Mesenchymal stem cell (in vitro differentiated cells and primary cell): ENCODE measurements around the gene KRT32.

Experiments
- DNase-seq: peaks from one replicate; pipeline ENCODE4 v3.0.0-alpha.2; 2013
- H2AFZ ChIP-seq: one replicate; pipeline ENCODE4 v1.6.1; 2013; ENCODE audit warnings: low read depth, mild to moderate bottlenecking, control low read depth, inconsistent platforms, low read length, moderate library complexity
- H2AK5ac ChIP-seq: 2 replicates; pipeline ENCODE4 v1.6.1; 2013; ENCODE audit warnings: low read length, moderate library complexity, mild to moderate bottlenecking, inconsistent platforms; ENCODE audit not compliant: severe bottlenecking
- H2BK120ac ChIP-seq: one replicate; pipeline ENCODE4 v1.6.1; 2013; ENCODE audit warnings: low read depth, mild to moderate bottlenecking, inconsistent platforms, low read length, moderate library complexity
- H2BK12ac ChIP-seq, 2 experiments: one replicate each; pipeline ENCODE4 v1.6.1; 2013; ENCODE audit warnings: inconsistent platforms in 2 of 2, low read length in 2 of 2, mild to moderate bottlenecking in 2 of 2, moderate library complexity in 2 of 2, control low read depth in 1 of 2
- H2BK15ac ChIP-seq: one replicate; pipeline ENCODE4 v1.6.1; 2013; ENCODE audit warnings: mild to moderate bottlenecking, low read depth, inconsistent platforms; ENCODE audit not compliant: poor library complexity, severe bottlenecking
- H2BK5ac ChIP-seq: 2 replicates; pipeline ENCODE4 v1.6.1; 2013; ENCODE audit warnings: low read depth, mild to moderate bottlenecking, low read length, control low read depth, inconsistent platforms; ENCODE audit not compliant: poor library complexity, severe bottlenecking
- H3K14ac ChIP-seq, 2 experiments: one replicate each; pipeline ENCODE4 v1.6.1; 2013; ENCODE audit warnings: inconsistent platforms in 2 of 2, low read length in 2 of 2, control low read depth in 1 of 2, mild to moderate bottlenecking in 1 of 2, moderate library complexity in 1 of 2
- H3K18ac ChIP-seq, 2 experiments: one replicate each; pipeline ENCODE4 v1.6.1; 2013; ENCODE audit warnings: inconsistent platforms in 2 of 2, low read length in 2 of 2, control low read depth in 1 of 2, low read depth in 1 of 2, mild to moderate bottlenecking in 1 of 2
- H3K23ac ChIP-seq, 2 experiments: one replicate each; pipeline ENCODE4 v1.6.1; 2013; ENCODE audit warnings: inconsistent platforms in 2 of 2, low read length in 2 of 2, mild to moderate bottlenecking in 2 of 2, moderate library complexity in 2 of 2, control low read depth in 1 of 2
- H3K27ac ChIP-seq: 2 replicates; pipeline ENCODE4 v1.5.1; 2013; ENCODE audit warnings: mild to moderate bottlenecking, moderate library complexity, low read length, control low read depth, inconsistent platforms; ENCODE audit not compliant: poor library complexity, severe bottlenecking
- H3K27me3 ChIP-seq, 2 experiments: 2 replicates each; pipeline versions ENCODE4 v1.6.1 to v1.7.0; 2013; ENCODE audit warnings: low read length in 2 of 2, mild to moderate bottlenecking in 2 of 2, moderate library complexity in 2 of 2, control low read depth in 1 of 2, inconsistent platforms in 1 of 2; ENCODE audit not compliant: control insufficient read depth in 1 of 2, insufficient read depth in 1 of 2
- H3K36me3 ChIP-seq, 2 experiments: 2 replicates each; pipeline versions ENCODE4 v1.6.1 to v1.7.0; 2013; ENCODE audit warnings: low read length in 2 of 2, control low read depth in 1 of 2, inconsistent platforms in 1 of 2, low read depth in 1 of 2, mild to moderate bottlenecking in 1 of 2; ENCODE audit not compliant: insufficient read depth in 2 of 2, control insufficient read depth in 1 of 2
- H3K4ac ChIP-seq, 2 experiments: one replicate each; pipeline ENCODE4 v1.6.1; 2013; ENCODE audit warnings: inconsistent platforms in 2 of 2, low read length in 2 of 2, mild to moderate bottlenecking in 2 of 2, moderate library complexity in 2 of 2, control low read depth in 1 of 2, low read depth in 1 of 2
- H3K4me1 ChIP-seq: 2 replicates; pipeline ENCODE4 v1.6.1; 2013; ENCODE audit warnings: low read depth, low read length, control low read depth; ENCODE audit not compliant: control insufficient read depth, insufficient read depth
- H3K4me2 ChIP-seq: 2 replicates; pipeline ENCODE4 v1.6.1; 2013; ENCODE audit warnings: low read length, mild to moderate bottlenecking, inconsistent platforms; ENCODE audit not compliant: poor library complexity, severe bottlenecking
- H3K4me3 ChIP-seq, 2 experiments: 2 replicates each; pipeline versions ENCODE4 v1.5.1 to v1.7.0; 2013; ENCODE audit warnings: low read length in 2 of 2, mild to moderate bottlenecking in 2 of 2, control low read depth in 1 of 2, low read depth in 1 of 2; ENCODE audit not compliant: insufficient read depth in 1 of 2
- H3K79me1 ChIP-seq: replicated peaks from 2 replicates; pipeline ENCODE4 v1.6.1; 2013; ENCODE audit warnings: mild to moderate bottlenecking, control low read depth, low read length, inconsistent platforms; ENCODE audit not compliant: poor library complexity, severe bottlenecking
- H3K9ac ChIP-seq: 2 replicates; pipeline ENCODE4 v1.7.0; 2013; ENCODE audit warnings: mild to moderate bottlenecking, low read length, moderate library complexity
- H3K9me3 ChIP-seq: 2 replicates; pipeline ENCODE4 v1.7.0; 2013; ENCODE audit warnings: mild to moderate bottlenecking, low read length; ENCODE audit not compliant: control insufficient read depth
- H4K8ac ChIP-seq: one replicate; pipeline ENCODE4 v1.6.1; 2013; ENCODE audit warnings: inconsistent platforms, mild to moderate bottlenecking, low read length, moderate library complexity
- H4K91ac ChIP-seq: one replicate; pipeline ENCODE4 v1.6.1; 2013; ENCODE audit warnings: mild to moderate bottlenecking, low read length, inconsistent platforms
- WGBS: methylation state at CpG from one replicate; pipeline ENCODE4 v1.1.7; 2013; ENCODE audit warnings: mixed read lengths; 5-methylcytosine and 5-hydroxymethylcytosine counted together

KRT32 gene

GRCh38 chr17:41444640-41445039 lies 22.5 kb downstream of the KRT32 start:
- Histone ChIP-seq H2BK15ac (no peak overlapping the region), H3K79me1 (no peaks in the 10 kb centered on the region), H3K18ac (no peak overlapping the region), H3K4me3 (no peak overlapping the region), H3K14ac (no peak overlapping the region), H2BK5ac (no peak overlapping the region), H4K91ac (no peak overlapping the region), H2BK120ac (no peak overlapping the region), H3K23ac (no peak overlapping the region), H3K9me3 (no peaks in the 10 kb centered on the region), H3K4ac (no peak overlapping the region), H3K36me3 (no peaks in the 10 kb centered on the region), H2AFZ (no peak overlapping the region), H3K27ac (no peak overlapping the region), H2AK5ac (no peak overlapping the region), H2BK12ac (no peak overlapping the region), H4K8ac (no peak overlapping the region), H3K27me3 (peaks cover 0 to 33% of the 10 kb centered on the region in 2 experiments), H3K4me1 (no peaks in the 10 kb centered on the region), H3K9ac (no peak overlapping the region), H3K4me2 (no peak overlapping the region)
- DNase-seq: no peak
- WGBS: 100% methylated on average over 1 of the region's 3 CpGs

DNA sequence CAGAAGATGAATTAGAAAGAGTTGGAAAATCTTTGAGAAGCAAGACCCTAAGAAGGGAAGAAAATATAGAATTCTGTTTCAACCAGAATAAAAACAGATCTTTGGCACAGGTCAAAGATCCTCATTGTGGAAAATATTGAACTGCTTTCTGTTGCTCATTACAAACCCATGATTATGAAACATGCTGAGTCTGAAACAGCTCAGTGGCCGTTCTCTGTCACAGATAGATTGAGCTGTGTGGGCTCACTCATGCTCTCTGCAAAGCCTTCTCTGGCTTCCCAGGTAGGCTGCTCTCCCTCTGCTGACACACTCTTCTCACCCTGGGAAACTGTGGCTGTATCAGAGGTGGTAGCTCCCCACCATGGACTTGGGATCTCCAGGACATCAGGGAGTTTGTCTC lies 23.0 kb downstream of the KRT32 start:
- Histone ChIP-seq H2AK5ac (no peak overlapping the region), H2BK15ac (no peak overlapping the region), H3K4me1 (no peaks in the 10 kb centered on the region), H3K4me3 (no peak overlapping the region), H3K9ac (no peak overlapping the region), H2BK120ac (no peak overlapping the region), H3K23ac (no peak overlapping the region), H4K91ac (no peak overlapping the region), H3K79me1 (no peaks in the 10 kb centered on the region), H3K36me3 (no peaks in the 10 kb centered on the region), H3K27ac (no peak overlapping the region), H2BK5ac (no peak overlapping the region), H4K8ac (no peak overlapping the region), H3K14ac (no peak overlapping the region), H3K27me3 (peaks cover 0 to 36% of the 10 kb centered on the region in 2 experiments), H2AFZ (no peak overlapping the region), H2BK12ac (no peak overlapping the region), H3K4ac (no peak overlapping the region), H3K4me2 (no peak overlapping the region), H3K18ac (no peak overlapping the region), H3K9me3 (no peaks in the 10 kb centered on the region)
- WGBS: 73% methylated on average over 1 of the region's 1 CpG
- DNase-seq: no peak

DNA sequence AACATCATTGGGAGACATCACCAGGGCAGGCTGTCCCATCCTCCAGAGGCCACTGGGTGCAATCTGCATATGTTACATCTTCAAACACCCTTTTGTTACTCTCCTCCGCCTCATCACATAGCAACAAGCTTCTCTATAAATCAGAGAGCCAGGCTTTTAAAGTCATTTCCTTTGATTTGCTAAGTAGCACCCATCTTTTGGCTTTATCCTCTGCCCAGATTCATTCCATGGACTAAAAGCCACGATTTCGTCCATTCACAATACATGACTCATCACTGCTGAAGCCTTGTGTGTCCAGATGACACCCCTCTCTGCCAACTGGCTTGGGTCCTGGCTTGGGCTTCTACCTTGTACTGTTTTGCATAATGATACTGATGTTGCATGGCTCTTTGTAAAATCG lies 24.4 kb downstream of the KRT32 start:
- Histone ChIP-seq H2BK5ac (no peak overlapping the region), H3K9ac (no peak overlapping the region), H3K23ac (no peak overlapping the region), H3K9me3 (no peaks in the 10 kb centered on the region), H3K4me3 (no peak overlapping the region), H2AFZ (no peak overlapping the region), H3K79me1 (no peaks in the 10 kb centered on the region), H3K36me3 (no peaks in the 10 kb centered on the region), H3K4me2 (no peak overlapping the region), H4K91ac (no peak overlapping the region), H2AK5ac (no peak overlapping the region), H3K4me1 (no peaks in the 10 kb centered on the region), H3K18ac (no peak overlapping the region), H4K8ac (no peak overlapping the region), H3K4ac (no peak overlapping the region), H3K14ac (no peak overlapping the region), H2BK12ac (no peak overlapping the region), H3K27ac (no peak overlapping the region), H2BK15ac (no peak overlapping the region), H2BK120ac (no peak overlapping the region), H3K27me3 (peaks cover 0 to 32% of the 10 kb centered on the region in 2 experiments)
- WGBS: 50% methylated on average over 4 of the region's 4 CpGs
- peak; percentile 19 for DNase-seq

DNA sequence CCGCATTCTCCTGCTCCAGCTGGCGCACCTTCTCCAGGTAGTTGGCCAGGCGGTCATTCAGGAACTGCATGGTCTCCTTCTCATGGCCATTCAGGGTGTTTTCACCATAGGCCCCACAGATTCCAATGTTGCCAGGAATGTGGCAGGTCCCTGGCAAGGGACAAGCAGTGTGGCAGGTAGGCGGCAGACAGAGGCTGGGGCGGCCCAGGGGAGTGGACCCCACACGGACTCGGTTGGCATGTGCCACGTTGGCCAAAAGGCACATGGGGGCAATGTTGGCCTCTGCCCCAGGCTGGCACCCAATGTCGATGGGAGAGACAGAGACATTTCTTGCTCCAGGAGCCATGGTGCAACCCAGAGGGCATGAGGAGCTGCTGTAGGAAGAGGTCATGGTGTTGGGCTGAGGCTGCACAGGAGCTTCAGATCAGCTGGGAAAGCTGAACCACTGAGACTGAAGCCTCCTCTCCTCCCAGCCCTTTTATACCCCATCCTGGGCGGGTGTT lies 26.6 kb downstream of the KRT32 start, which contains the start of gene KRT38:
TSS of gene KRT38 (minus strand) at position 453 of the 503 bp plus-strand sequence. CDS start at position 391, 62 bp downstream.
- no peak within 1 kb of the TSS for H2BK120ac ChIP-seq
- H3K36me3 ChIP-seq: peaks cover 0 to 2% of the 10 kb centered on the region in 2 experiments
- H3K4me1 ChIP-seq: no peaks in the 10 kb centered on the region
- no peak within 1 kb of the TSS for H3K9ac ChIP-seq
- H3K27ac ChIP-seq: no peak within 1 kb of the TSS
- H3K4me2 ChIP-seq: no peak within 1 kb of the TSS
- no peak within 1 kb of the TSS for H2BK12ac ChIP-seq
- H3K23ac ChIP-seq: no peak within 1 kb of the TSS
- no peak for DNase-seq
- H3K14ac ChIP-seq: peak within 1 kb of the TSS in 1 of 2 experiments; percentile 29
- H4K91ac ChIP-seq: no peak within 1 kb of the TSS
- no peak within 1 kb of the TSS for H2AK5ac ChIP-seq
- no peaks in the 10 kb centered on the region for H3K9me3 ChIP-seq
- H2BK15ac ChIP-seq: no peak within 1 kb of the TSS
- H3K18ac ChIP-seq: no peak within 1 kb of the TSS
- H3K27me3 ChIP-seq: peaks cover 0 to 37% of the 10 kb centered on the region in 2 experiments
- H3K4me3 ChIP-seq: no peak within 1 kb of the TSS
- H3K4ac ChIP-seq: no peak within 1 kb of the TSS
- no peak within 1 kb of the TSS for H2BK5ac ChIP-seq
- H4K8ac ChIP-seq: no peak within 1 kb of the TSS
- no peaks in the 10 kb centered on the region for H3K79me1 ChIP-seq
- 95% methylated on average over 10 of the region's 10 CpGs for WGBS
- no peak within 1 kb of the TSS for H2AFZ ChIP-seq
